GM12878 (cell line): Measurements from ENCODE around the gene ITGA1.

Experiments used
- CBX5 ChIP-seq: sonication (generic); IDR thresholded peaks from 2 replicates; pipeline ENCODE4 v1.6.1; 2016; ENCODE audit warnings: low read depth, moderate library complexity, mild to moderate bottlenecking, inconsistent platforms
- CREB1 ChIP-seq: IDR thresholded peaks from 2 replicates; pipeline ENCODE4 v1.6.1; 2012; ENCODE audit warnings: low read depth, mild to moderate bottlenecking, inconsistent platforms
- POLR2AphosphoS2 ChIP-seq: IDR thresholded peaks from 2 replicates; pipeline ENCODE4 v1.6.1; 2011; ENCODE audit warnings: low read depth, mild to moderate bottlenecking, low read length, improper control_type of control experiment, moderate library complexity
- RBBP5 ChIP-seq: fragments of 200-600 bp; sonication (generic); conservative IDR thresholded peaks from 2 replicates; pipeline ENCODE4 v1.6.1; 2016
- TF ChIP-seq, protein P1 (sequence below): IDR thresholded peaks from 2 replicates; pipeline ENCODE4 v1.6.1; 2011; ENCODE audit warnings: low read depth, low read length, improper control_type of control experiment, borderline replicate concordance
- TF ChIP-seq, protein P2 (sequence below): IDR thresholded peaks from 2 replicates; pipeline ENCODE4 v1.6.1; 2011; ENCODE audit warnings: mild to moderate bottlenecking, low read depth, low read length, moderate library complexity; ENCODE audit not compliant: insufficient replicate concordance
- TF ChIP-seq, protein P3 (sequence below), 3 experiments: IDR thresholded peaks in 2 of 3; conservative IDR thresholded peaks in 1 of 3; 2 replicates each; pipeline ENCODE4 v1.5.1; 2011; ENCODE audit warnings: low read depth in 3 of 3, low read length in 3 of 3, mild to moderate bottlenecking in 3 of 3, control low read depth in 2 of 3, moderate library complexity in 2 of 3, inconsistent platforms in 1 of 3, mixed read lengths in 1 of 3; ENCODE audit not compliant: control insufficient read depth in 2 of 3, insufficient read depth in 1 of 3; ENCODE audit errors: extremely low read depth in 1 of 3

DNA sequence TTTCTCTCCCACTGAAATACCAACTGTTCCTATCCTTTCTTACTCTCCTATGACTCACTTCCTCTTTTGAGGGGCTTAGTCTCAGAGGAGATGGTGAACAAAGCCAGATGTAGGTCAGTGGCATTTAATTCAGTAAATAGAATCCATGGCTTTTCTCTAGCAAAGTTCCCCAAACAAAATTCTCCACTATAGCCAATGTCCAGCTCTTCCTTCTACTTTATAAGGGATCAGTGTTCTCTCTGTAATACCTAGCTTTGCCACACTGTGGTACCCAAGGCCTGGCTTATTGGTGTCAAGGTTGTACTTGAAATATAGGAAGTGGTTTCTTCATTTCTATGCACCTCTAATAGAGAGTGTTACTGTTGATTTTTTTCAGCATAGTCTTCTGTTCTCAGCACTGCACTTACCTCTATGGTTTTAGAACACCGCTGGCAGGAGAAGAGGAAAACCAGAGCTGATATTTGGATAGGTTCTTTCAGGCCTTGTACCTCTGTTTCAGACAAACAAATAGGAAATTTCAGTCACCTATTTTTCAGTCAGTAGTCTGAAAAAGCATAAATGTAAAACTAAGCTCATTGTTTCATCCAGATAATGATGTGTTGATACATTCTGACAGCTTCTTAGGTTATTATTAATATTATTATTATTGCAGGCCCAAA lies 160.8 kb downstream of the ITGA1 start:
- TF ChIP-seq, protein P1, sequence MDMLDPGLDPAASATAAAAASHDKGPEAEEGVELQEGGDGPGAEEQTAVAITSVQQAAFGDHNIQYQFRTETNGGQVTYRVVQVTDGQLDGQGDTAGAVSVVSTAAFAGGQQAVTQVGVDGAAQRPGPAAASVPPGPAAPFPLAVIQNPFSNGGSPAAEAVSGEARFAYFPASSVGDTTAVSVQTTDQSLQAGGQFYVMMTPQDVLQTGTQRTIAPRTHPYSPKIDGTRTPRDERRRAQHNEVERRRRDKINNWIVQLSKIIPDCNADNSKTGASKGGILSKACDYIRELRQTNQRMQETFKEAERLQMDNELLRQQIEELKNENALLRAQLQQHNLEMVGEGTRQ = no peak
- TF ChIP-seq, protein P2, sequence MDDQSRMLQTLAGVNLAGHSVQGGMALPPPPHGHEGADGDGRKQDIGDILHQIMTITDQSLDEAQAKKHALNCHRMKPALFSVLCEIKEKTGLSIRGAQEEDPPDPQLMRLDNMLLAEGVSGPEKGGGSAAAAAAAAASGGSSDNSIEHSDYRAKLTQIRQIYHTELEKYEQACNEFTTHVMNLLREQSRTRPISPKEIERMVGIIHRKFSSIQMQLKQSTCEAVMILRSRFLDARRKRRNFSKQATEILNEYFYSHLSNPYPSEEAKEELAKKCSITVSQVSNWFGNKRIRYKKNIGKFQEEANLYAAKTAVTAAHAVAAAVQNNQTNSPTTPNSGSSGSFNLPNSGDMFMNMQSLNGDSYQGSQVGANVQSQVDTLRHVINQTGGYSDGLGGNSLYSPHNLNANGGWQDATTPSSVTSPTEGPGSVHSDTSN = no peak
- TF ChIP-seq RBBP5 = no peak
- no peak for TF ChIP-seq CREB1
- TF ChIP-seq, protein P3, sequence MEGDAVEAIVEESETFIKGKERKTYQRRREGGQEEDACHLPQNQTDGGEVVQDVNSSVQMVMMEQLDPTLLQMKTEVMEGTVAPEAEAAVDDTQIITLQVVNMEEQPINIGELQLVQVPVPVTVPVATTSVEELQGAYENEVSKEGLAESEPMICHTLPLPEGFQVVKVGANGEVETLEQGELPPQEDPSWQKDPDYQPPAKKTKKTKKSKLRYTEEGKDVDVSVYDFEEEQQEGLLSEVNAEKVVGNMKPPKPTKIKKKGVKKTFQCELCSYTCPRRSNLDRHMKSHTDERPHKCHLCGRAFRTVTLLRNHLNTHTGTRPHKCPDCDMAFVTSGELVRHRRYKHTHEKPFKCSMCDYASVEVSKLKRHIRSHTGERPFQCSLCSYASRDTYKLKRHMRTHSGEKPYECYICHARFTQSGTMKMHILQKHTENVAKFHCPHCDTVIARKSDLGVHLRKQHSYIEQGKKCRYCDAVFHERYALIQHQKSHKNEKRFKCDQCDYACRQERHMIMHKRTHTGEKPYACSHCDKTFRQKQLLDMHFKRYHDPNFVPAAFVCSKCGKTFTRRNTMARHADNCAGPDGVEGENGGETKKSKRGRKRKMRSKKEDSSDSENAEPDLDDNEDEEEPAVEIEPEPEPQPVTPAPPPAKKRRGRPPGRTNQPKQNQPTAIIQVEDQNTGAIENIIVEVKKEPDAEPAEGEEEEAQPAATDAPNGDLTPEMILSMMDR (IDR thresholded peaks at IDR 0.05 in 2 of 3, conservative IDR thresholded peaks at IDR 0.05 in 1 of 3; ENCODE audit: control insufficient read depth in 2 of 3, extremely low read depth in 1 of 3, insufficient read depth in 1 of 3, low read depth in 3 of 3, low read length in 3 of 3) = peak; percentile 72 to 78 (median 76)
- TF ChIP-seq CBX5 = no peak
- no peak for TF ChIP-seq POLR2AphosphoS2
